B cell (primary cell): ENCODE results near the gene AGRN. TPM values are rescaled to one million over a fixed set of nuclear protein-coding genes. Genes with fewer than 3 reads are reported as not detected.

Source experiments
- ATAC-seq: fragments of 200-7000 bp; cut with Tn5 transposase; one replicate; pipeline ENCODE4 v1.10.0; 2021; ENCODE audit warnings: low read depth, mild to moderate bottlenecking, moderate number of reproducible peaks, moderate library complexity
- CTCF ChIA-PET: fragments of 350-600 bp; sonication (Branson Sonifier 250); formaldehyde crosslinking; loops from one replicate; lab custom pipeline; 2021; ENCODE audit warnings: antibody characterized with exemption, inconsistent platforms; lab: Charles Lee
- POLR2A ChIA-PET: fragments of 350-600 bp; sonication (Branson Sonifier 250); formaldehyde crosslinking; loops from one replicate; lab custom pipeline; 2021; ENCODE audit warnings: antibody characterized with exemption; lab: Charles Lee
- DNase-seq: peaks from one replicate; pipeline ENCODE4 v3.0.0; 2013
- H2AFZ ChIP-seq: 2 replicates; pipeline ENCODE4 v1.6.1; 2012; ENCODE audit warnings: mild to moderate bottlenecking, low read depth, low read length; ENCODE audit not compliant: insufficient read depth, poor library complexity, severe bottlenecking
- H3K27ac ChIP-seq, 2 donors: 1 replicate in 1 of 2; 2 replicates in 1 of 2; pipeline ENCODE4 v1.5.1; 2012 to 2013; ENCODE audit warnings: low read length in 2 of 2, mild to moderate bottlenecking in 2 of 2, moderate library complexity in 1 of 2
- H3K27me3 ChIP-seq, 4 experiments: fragments of 200-600 bp in 1 of 4; sonication (generic) in 1 of 4; replicated peaks in 1 of 4; 1 replicate in 2 of 4; 2 replicates in 2 of 4; pipeline versions ENCODE4 v1.6.1 to v1.7.0; 2013 to 2016; ENCODE audit warnings: low read length in 3 of 4, mild to moderate bottlenecking in 2 of 4, mixed read lengths in 1 of 4, moderate library complexity in 1 of 4; ENCODE audit not compliant: insufficient read depth in 4 of 4, control insufficient read depth in 3 of 4; ENCODE audit errors: control extremely low read depth in 1 of 4
- H3K36me3 ChIP-seq, 2 experiments: replicated peaks in 1 of 2; 1 replicate in 1 of 2; 2 replicates in 1 of 2; pipeline versions ENCODE4 v1.6.1 to v1.7.1; 2013; ENCODE audit warnings: low read length in 1 of 2; ENCODE audit not compliant: insufficient read depth in 2 of 2, control insufficient read depth in 1 of 2; ENCODE audit errors: control extremely low read depth in 1 of 2, extremely low read depth in 1 of 2
- H3K4me1 ChIP-seq, 2 donors: fragments of 200-600 bp in 1 of 2; sonication (generic) in 1 of 2; 1 replicate in 1 of 2; 2 replicates in 1 of 2; pipeline versions ENCODE4 v1.5.1 to v1.6.1; 2013 to 2017; ENCODE audit warnings: low read length in 2 of 2; ENCODE audit not compliant: control insufficient read depth in 2 of 2, insufficient read depth in 2 of 2
- H3K4me2 ChIP-seq: replicated peaks from 2 replicates; pipeline ENCODE3; 2012; ENCODE audit warnings: mild to moderate bottlenecking, low read depth, low read length; ENCODE audit not compliant: poor library complexity, severe bottlenecking
- H3K4me3 ChIP-seq, 5 experiments: fragments of 200-600 bp in 1 of 5; sonication (generic) in 1 of 5; 1 replicate in 3 of 5; 2 replicates in 2 of 5; pipeline versions ENCODE4 v1.5.1 to v1.7.0; 2011 to 2016; ENCODE audit warnings: low read length in 4 of 5, mild to moderate bottlenecking in 4 of 5, low read depth in 2 of 5, control low read depth in 1 of 5, moderate library complexity in 1 of 5; ENCODE audit not compliant: insufficient read depth in 1 of 5; ENCODE audit errors: control extremely low read depth in 1 of 5, extremely low read depth in 1 of 5
- H3K79me2 ChIP-seq: fragments of 200-600 bp; sonication (generic); one replicate; pipeline ENCODE4 v1.6.0; 2016; ENCODE audit warnings: low read length; ENCODE audit not compliant: control insufficient read depth, insufficient read depth
- H3K9ac ChIP-seq: fragments of 200-600 bp; sonication (generic); 2 replicates; pipeline ENCODE4 v1.6.1; 2017; ENCODE audit warnings: mild to moderate bottlenecking, low read length, moderate library complexity
- H3K9me3 ChIP-seq, 3 donors: one replicate each; pipeline versions ENCODE4 v1.6.1 to v1.7.1; 2013; ENCODE audit warnings: low read length in 2 of 3; ENCODE audit not compliant: control insufficient read depth in 2 of 3, insufficient read depth in 1 of 3; ENCODE audit errors: control extremely low read depth in 1 of 3
- H4K20me1 ChIP-seq: 2 replicates; pipeline ENCODE4 v1.6.0; 2012; ENCODE audit warnings: mild to moderate bottlenecking, low read length; ENCODE audit not compliant: insufficient read depth, control insufficient read depth, poor library complexity, severe bottlenecking
- H3K27ac Mint-ChIP-seq: one replicate; pipeline ENCODE4 v1.8.0; 2021; ENCODE audit warnings: mixed read lengths
- H3K27me3 Mint-ChIP-seq: one replicate; pipeline ENCODE4 v1.8.0; 2021; ENCODE audit warnings: mixed read lengths
- H3K4me1 Mint-ChIP-seq: one replicate; pipeline ENCODE4 v1.8.0; 2021; ENCODE audit warnings: mixed read lengths
- H3K4me3 Mint-ChIP-seq: one replicate; pipeline ENCODE4 v1.8.0; 2021; ENCODE audit warnings: mixed read lengths
- H3K9me3 Mint-ChIP-seq: one replicate; pipeline ENCODE4 v1.8.0; 2022; ENCODE audit warnings: mixed read lengths; ENCODE audit not compliant: insufficient read depth
- CTCF ChIP-seq: fragments of 200-600 bp; IDR thresholded peaks from one replicate; pipeline ENCODE4 v1.8.0; 2022; ENCODE audit warnings: antibody characterized with exemption, mild to moderate bottlenecking
- EZH2 ChIP-seq: IDR thresholded peaks from 2 replicates; pipeline ENCODE4 v1.6.1; 2012; ENCODE audit warnings: borderline replicate concordance, low read depth, mild to moderate bottlenecking, moderate library complexity, low read length; ENCODE audit not compliant: insufficient read depth, poor library complexity, severe bottlenecking
- WGBS: methylation state at CpG from one replicate; pipeline ENCODE4 v1.1.5; 2013; ENCODE audit warnings: missing lambda C conversion rate; ENCODE audit not compliant: insufficient coverage; 5-methylcytosine and 5-hydroxymethylcytosine counted together
- intact Hi-C: fragments of 100-400 bp; cut with micrococcal nuclease; formaldehyde crosslinking; loops from one replicate; pipeline ENCODE4 v1.10.0; 2022
- polyA plus RNA-seq: library from polyadenylated mRNA; depleted of rRNA; stranded (reverse); fragments of >200 nt; gene quantifications from 2 replicates; pipeline ENCODE4 v1.2.3, GENCODE V29; 2012
- total RNA-seq, 2 donors: library from RNA; stranded (reverse); fragments of 120-200 nt in 1 of 2; gene quantifications; 1 replicate in 1 of 2; 2 replicates in 1 of 2; pipeline versions ENCODE4 v1.2.3 to v1.2.4, GENCODE V29; 2013 to 2022

Gene AGRN
- total and polyA plus RNA-seq, 2 donors (not counting 1 experiment from before 2014, with no cell fraction given): 7.3 to 31.3 TPM

GRCh38 chr1:974687-975328 lies 45.1 kb upstream of the AGRN start:
- Histone ChIP-seq H3K27ac (no peak overlapping the region), H3K4me1 (peaks cover 10% of the 10 kb centered on the region in 2 donors), H3K79me2 (no peaks in the 10 kb centered on the region), H3K9me3 (peaks cover 0 to 17% (median 0%) of the 10 kb centered on the region in 3 donors), H3K4me3 (no peak overlapping the region), H2AFZ (no peak overlapping the region), H3K36me3 (no peaks in the 10 kb centered on the region), H3K9ac (no peak overlapping the region), H3K27me3 (peaks cover 0 to 65% (median 17%) of the 10 kb centered on the region in 4 experiments), H3K4me2 (no peak overlapping the region), H4K20me1 (no peaks in the 10 kb centered on the region)
- ChIA-PET POLR2A (interaction anchor here (1.5 kb wide), 1 partner anchor 16 kb away, joined by 5 read pairs; the partner anchor contains the start of gene NOC2L), CTCF (interaction anchor here (1.4 kb wide), 1 partner anchor 8 kb away, joined by 4 read pairs; the partner anchor contains the start of gene PLEKHN1)
- 89% methylated on average over 16 of the region's 17 CpGs for WGBS
- Mint-ChIP-seq H3K4me3 (no peak overlapping the region), H3K27me3 (peaks cover 21% of the 10 kb centered on the region), H3K9me3 (no peaks in the 10 kb centered on the region), H3K27ac (no peak overlapping the region), H3K4me1 (peaks cover 7% of the 10 kb centered on the region)
- ATAC-seq (no peak), DNase-seq (no peak)
- intact Hi-C loops: no loop called here
- TF ChIP-seq EZH2: no peak
- no peak for TF ChIP-seq CTCF

- WGBS: 69% methylated on average over 9 of the region's 9 CpGs
- peak overlapping the region; percentile 66 for H3K4me2 ChIP-seq
- H3K9me3 ChIP-seq: peaks cover 0 to 17% (median 0%) of the 10 kb centered on the region in 3 donors
- no peak overlapping the region for H2AFZ ChIP-seq
- H3K36me3 ChIP-seq: no peaks in the 10 kb centered on the region
- peaks cover 7% of the 10 kb centered on the region for H3K4me1 Mint-ChIP-seq
- H3K4me1 ChIP-seq: peaks cover 10% of the 10 kb centered on the region in 2 donors
- H3K27me3 Mint-ChIP-seq: peaks cover 21% of the 10 kb centered on the region
- H3K4me3 ChIP-seq: no peak overlapping the region
- POLR2A ChIA-PET: interaction anchor here (1.5 kb wide), 1 partner anchor 16 kb away, joined by 5 read pairs; the partner anchor contains the start of gene NOC2L
- no peak for TF ChIP-seq CTCF
- TF ChIP-seq EZH2: no peak
- H3K27ac Mint-ChIP-seq: no peak overlapping the region
- CTCF ChIA-PET: interaction anchor here (1.2 to 1.5 kb wide), 4 partner anchors 9 to 197 kb away, joined by 3 to 18 read pairs (median 4); partner anchors contain the start of gene PLEKHN1
- no peak for ATAC-seq
- no peak overlapping the region for H3K27ac ChIP-seq
- H3K9ac ChIP-seq: no peak overlapping the region
- H3K27me3 ChIP-seq: peaks cover 0 to 62% (median 17%) of the 10 kb centered on the region in 4 experiments
- no peaks in the 10 kb centered on the region for H3K9me3 Mint-ChIP-seq
- intact Hi-C loops: no loop called here
- H4K20me1 ChIP-seq: no peaks in the 10 kb centered on the region
- DNase-seq: no peak
- H3K4me3 Mint-ChIP-seq: peak overlapping the region; percentile 37
- H3K79me2 ChIP-seq: no peaks in the 10 kb centered on the region
Observed at GRCh38 chr1:975365-975764, 44.6 kb upstream of the AGRN start.
